ENCODE measurements around the gene HIPK2. TPM values are rescaled to one million over a fixed set of nuclear protein-coding genes. Genes with fewer than 3 reads are reported as not detected.

HIPK2 gene
- polyA plus RNA-seq, 3 donors, result 1.6 to 12.1 (median 3.0) TPM

DNA sequence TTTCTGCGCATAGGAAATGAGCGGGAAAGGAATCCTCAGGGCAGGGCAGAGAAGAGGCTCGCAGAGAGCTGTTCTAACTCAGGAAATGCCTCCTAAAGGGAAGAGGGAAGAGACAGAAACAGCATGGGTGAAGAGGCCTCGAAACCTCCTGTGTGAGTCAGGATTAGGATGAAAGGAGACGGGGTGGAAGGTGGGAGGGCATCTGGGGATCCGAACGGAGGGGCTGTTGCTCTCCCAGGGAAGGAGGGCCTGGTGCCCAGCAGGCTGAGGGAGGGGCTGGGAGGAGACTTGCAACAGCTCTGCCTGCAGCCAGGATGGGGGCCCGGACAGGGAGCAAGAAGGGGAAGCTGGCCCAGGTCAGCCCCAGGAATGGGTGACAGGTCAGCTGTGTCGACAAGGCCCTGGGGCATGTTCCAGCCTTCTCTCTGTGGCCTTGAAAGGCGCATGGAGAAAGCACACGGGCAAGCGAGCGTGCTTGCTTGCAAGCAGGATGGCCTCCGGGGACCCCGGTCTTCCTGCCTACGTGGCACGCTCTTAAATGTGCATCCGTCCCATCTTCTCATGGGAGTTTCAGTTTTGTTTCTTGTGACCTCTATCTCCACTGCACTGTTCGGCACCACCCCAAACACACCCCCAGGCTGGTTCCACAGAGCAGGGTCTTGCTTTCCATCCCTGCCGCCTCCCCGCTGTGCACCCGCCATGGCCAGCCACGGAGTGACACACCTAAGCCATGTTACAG, 63.5 kb downstream of the HIPK2 start:
- H3K4me2 ChIP-seq (replicated peaks; ENCODE audit: extremely low read depth, low read length, poor library complexity, severe bottlenecking), result peak overlapping the region; percentile 33
- TF ChIP-seq, protein P1, sequence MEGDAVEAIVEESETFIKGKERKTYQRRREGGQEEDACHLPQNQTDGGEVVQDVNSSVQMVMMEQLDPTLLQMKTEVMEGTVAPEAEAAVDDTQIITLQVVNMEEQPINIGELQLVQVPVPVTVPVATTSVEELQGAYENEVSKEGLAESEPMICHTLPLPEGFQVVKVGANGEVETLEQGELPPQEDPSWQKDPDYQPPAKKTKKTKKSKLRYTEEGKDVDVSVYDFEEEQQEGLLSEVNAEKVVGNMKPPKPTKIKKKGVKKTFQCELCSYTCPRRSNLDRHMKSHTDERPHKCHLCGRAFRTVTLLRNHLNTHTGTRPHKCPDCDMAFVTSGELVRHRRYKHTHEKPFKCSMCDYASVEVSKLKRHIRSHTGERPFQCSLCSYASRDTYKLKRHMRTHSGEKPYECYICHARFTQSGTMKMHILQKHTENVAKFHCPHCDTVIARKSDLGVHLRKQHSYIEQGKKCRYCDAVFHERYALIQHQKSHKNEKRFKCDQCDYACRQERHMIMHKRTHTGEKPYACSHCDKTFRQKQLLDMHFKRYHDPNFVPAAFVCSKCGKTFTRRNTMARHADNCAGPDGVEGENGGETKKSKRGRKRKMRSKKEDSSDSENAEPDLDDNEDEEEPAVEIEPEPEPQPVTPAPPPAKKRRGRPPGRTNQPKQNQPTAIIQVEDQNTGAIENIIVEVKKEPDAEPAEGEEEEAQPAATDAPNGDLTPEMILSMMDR (IDR thresholded peaks at IDR 0.05), result no peak
- no peaks in the 10 kb centered on the region for H3K27me3 ChIP-seq (ENCODE audit: control insufficient read depth in 2 of 2, insufficient read depth in 2 of 2, low read length in 2 of 2)
- H3K9me3 ChIP-seq (replicated peaks in 1 of 2; ENCODE audit: control insufficient read depth in 1 of 2, insufficient read depth in 1 of 2, low read length in 2 of 2), result no peaks in the 10 kb centered on the region
- Mint-ChIP-seq H3K9me3 (peaks cover 0 to 5% (median 0%) of the 10 kb centered on the region in 7 donors), H3K27me3 (ENCODE audit: low read depth in 3 of 3) (peaks cover 0 to 1% (median 0%) of the 10 kb centered on the region in 3 donors), H3K4me1 (peaks cover 37% of the 10 kb centered on the region), H3K27ac (peak overlapping the region; percentile 53 to 88 (median 81)), H3K4me3 (peak overlapping the region; percentile 3 to 31), H3K36me3 (peaks cover 67 to 73% of the 10 kb centered on the region in 2 donors)
- WGBS (ENCODE audit: insufficient coverage), result 67% methylated on average over 19 of the region's 23 CpGs
- H3K4me3 ChIP-seq (replicated peaks in 1 of 3; ENCODE audit: low read depth in 2 of 3, low read length in 3 of 3), result peak overlapping the region in 1 of 3 experiments; percentile 30
- peak overlapping the region; percentile 16 to 71 for H3K27ac ChIP-seq (ENCODE audit: low read depth in 1 of 2, low read length in 2 of 2)
- DNase-seq, result peak in 2 of 3 donors; percentile 36 to 37
- H3K4me1 ChIP-seq (ENCODE audit: control insufficient read depth in 1 of 2, insufficient read depth in 2 of 2, low read length in 2 of 2), result peaks cover 36 to 49% of the 10 kb centered on the region in 2 donors
- peaks cover 92% of the 10 kb centered on the region for H3K79me2 ChIP-seq (ENCODE audit: insufficient read depth, low read length)
- peaks cover 8% of the 10 kb centered on the region for H4K20me1 ChIP-seq (ENCODE audit: insufficient read depth, low read length)
- intact Hi-C loops (cut with micrococcal nuclease), result no loop called here
- peak overlapping the region; percentile 48 for H2AFZ ChIP-seq (ENCODE audit: insufficient read depth, low read depth, low read length, poor library complexity, severe bottlenecking)
- peaks cover 30 to 68% of the 10 kb centered on the region in 2 donors for H3K36me3 ChIP-seq (replicated peaks in 1 of 2; ENCODE audit: control insufficient read depth in 1 of 2, insufficient read depth in 2 of 2, low read length in 2 of 2)
- peak overlapping the region; percentile 25 for H3K9ac ChIP-seq (ENCODE audit: insufficient read depth, low read length, poor library complexity, severe bottlenecking)

DNA sequence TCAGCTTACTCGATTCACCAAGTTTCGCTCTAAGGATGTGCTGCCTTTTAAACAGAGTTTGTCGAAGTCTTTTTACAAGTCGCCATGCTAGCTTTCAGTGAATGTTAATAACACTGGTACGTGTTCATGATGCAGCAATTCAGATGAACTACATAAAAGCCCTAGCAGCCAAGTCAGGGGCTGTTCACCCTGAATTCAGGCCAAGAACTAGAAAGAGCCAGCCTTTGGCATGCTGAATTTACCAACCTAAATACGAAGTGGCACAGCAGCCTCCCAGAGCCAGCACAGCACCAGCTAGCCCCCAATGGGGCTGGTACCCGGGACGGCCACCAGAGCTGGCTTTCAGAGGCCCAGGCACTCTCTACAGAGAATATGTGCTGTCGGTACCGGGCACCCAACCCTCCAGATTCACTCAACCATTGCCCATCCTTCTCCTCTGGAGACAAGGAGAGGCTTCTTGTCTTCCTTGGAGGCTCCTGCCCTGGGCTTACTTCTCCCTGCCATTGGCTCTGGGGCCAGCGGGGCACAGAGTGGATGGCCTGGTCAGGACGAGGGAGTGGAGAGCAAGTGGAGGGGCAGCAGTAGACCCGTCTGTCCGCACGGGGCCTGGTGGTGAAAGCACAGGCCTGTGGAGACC, 64.2 kb downstream of the HIPK2 start:
- Mint-ChIP-seq H3K4me1 (peaks cover 37% of the 10 kb centered on the region), H3K9me3 (peaks cover 0 to 5% (median 0%) of the 10 kb centered on the region in 7 donors), H3K27ac (peak overlapping the region in 6 of 7 donors; percentile 5 to 88 (median 80)), H3K27me3 (ENCODE audit: low read depth in 3 of 3) (peaks cover 0 to 1% (median 0%) of the 10 kb centered on the region in 3 donors), H3K36me3 (peaks cover 71 to 74% of the 10 kb centered on the region in 2 donors), H3K4me3 (no peak overlapping the region)
- H3K9ac ChIP-seq (ENCODE audit: insufficient read depth, low read length, poor library complexity, severe bottlenecking), result peak overlapping the region; percentile 25
- H3K4me1 ChIP-seq (ENCODE audit: control insufficient read depth in 1 of 2, insufficient read depth in 2 of 2, low read length in 2 of 2), result peaks cover 29 to 42% of the 10 kb centered on the region in 2 donors
- H3K27ac ChIP-seq (ENCODE audit: low read depth in 1 of 2, low read length in 2 of 2), result peak overlapping the region; percentile 16 to 71
- H3K36me3 ChIP-seq (replicated peaks in 1 of 2; ENCODE audit: control insufficient read depth in 1 of 2, insufficient read depth in 2 of 2, low read length in 2 of 2), result peaks cover 32 to 75% of the 10 kb centered on the region in 2 donors
- no peaks in the 10 kb centered on the region for H3K27me3 ChIP-seq (ENCODE audit: control insufficient read depth in 2 of 2, insufficient read depth in 2 of 2, low read length in 2 of 2)
- TF ChIP-seq, protein P1 (IDR thresholded peaks at IDR 0.05), result no peak
- 97% methylated on average over 12 of the region's 15 CpGs for WGBS (ENCODE audit: insufficient coverage)
- no peak for DNase-seq
- no peaks in the 10 kb centered on the region for H3K9me3 ChIP-seq (replicated peaks in 1 of 2; ENCODE audit: control insufficient read depth in 1 of 2, insufficient read depth in 1 of 2, low read length in 2 of 2)
- H3K4me2 ChIP-seq (replicated peaks; ENCODE audit: extremely low read depth, low read length, poor library complexity, severe bottlenecking), result no peak overlapping the region
- H4K20me1 ChIP-seq (ENCODE audit: insufficient read depth, low read length), result peaks cover 6% of the 10 kb centered on the region
- H3K79me2 ChIP-seq (ENCODE audit: insufficient read depth, low read length), result peaks cover 95% of the 10 kb centered on the region
- H2AFZ ChIP-seq (ENCODE audit: insufficient read depth, low read depth, low read length, poor library complexity, severe bottlenecking), result peak overlapping the region; percentile 48
- H3K4me3 ChIP-seq (replicated peaks in 1 of 3; ENCODE audit: low read depth in 2 of 3, low read length in 3 of 3), result peak overlapping the region in 1 of 3 experiments; percentile 30
- intact Hi-C loops (cut with micrococcal nuclease), result no loop called here

Data from CD14-positive monocyte (primary cell).